ENCODE measurements around the gene DYNLT4. TPM values are rescaled to one million over a fixed set of nuclear protein-coding genes. Genes with fewer than 3 reads are reported as not detected.

DYNLT4 gene
- total and polyA plus RNA-seq, 2 of the 8 experiments (the other 6 are each of a cell fraction or from before 2014, with no cell fraction given): 0.29 TPM; not detected in 1

DNA sequence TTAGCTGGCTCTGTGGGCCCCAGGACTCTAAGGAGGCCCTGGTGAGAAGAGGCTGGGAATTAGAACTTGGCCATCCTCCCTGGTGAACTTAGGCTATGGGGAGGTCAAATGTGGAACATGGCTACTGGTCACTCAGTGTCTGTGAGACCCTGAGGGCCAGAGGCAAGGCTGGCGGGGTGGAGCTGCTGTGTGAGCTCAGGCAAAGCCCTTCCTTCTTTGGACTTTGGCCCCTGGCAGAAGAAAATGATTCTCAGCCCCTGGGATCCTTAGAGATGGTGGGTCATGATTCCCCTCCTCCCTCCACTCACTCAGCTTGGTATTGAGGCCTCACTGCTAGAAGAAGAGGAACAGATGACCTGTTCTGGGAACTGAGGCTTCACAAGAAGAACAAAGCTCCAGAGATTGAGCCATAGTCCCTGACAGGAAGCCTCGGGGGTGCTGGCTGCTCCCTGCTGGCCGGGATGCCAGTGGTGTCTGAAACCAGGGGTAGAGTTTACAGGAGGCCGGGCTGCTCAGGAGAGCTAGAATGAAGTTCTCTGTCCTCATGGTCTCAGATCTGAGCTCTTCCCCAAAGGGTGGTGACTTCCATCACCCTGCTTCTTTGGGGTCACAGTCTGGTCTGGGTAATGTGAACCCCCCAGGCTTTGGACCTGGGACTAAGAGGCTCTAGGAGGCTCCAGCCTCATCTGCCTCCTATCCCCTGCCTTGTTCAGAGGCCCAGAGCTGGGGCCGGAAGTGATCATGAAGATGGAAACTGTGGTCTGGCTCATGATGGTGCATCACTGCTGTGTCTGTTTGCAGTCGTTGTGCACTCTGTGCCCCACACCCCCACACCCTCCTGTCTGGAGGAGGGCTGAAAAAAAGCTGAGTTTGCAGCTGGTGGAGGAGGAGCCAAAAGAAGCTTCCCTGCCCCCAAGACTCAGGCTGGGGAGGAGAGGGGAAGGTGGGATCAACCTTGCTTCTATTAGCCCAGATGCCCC lies 2.1 kb upstream of the DYNLT4 start:
- Histone ChIP-seq H3K23ac (ENCODE audit: insufficient read length) (no peak overlapping the region), H2BK20ac (ENCODE audit: low read length) (peak overlapping the region; percentile 92), H3K79me1 (ENCODE audit: low read depth, low read length) (no peaks in the 10 kb centered on the region), H2AFZ (ENCODE audit: low read length) (no peak overlapping the region), H3K18ac (ENCODE audit: extremely low read depth, low read length) (peak overlapping the region; percentile 88), H3K4ac (replicated peaks; ENCODE audit: insufficient read length, low read depth, low read length) (no peak overlapping the region), H3K23me2 (ENCODE audit: low read depth, low read length) (peaks cover 6% of the 10 kb centered on the region; the same call in 1 of the 2 replicates), H3K56ac (replicated peaks; ENCODE audit: insufficient read length, low read depth, low read length) (no peak overlapping the region), H4K8ac (ENCODE audit: extremely low read depth, insufficient read depth, low read length) (no peak overlapping the region), H4K20me1 (replicated peaks in 1 of 2; ENCODE audit: control insufficient read depth in 1 of 2, insufficient read depth in 2 of 2, low read length in 2 of 2) (no peaks in the 10 kb centered on the region), H4K91ac (replicated peaks; ENCODE audit: insufficient read length, low read length) (peak overlapping the region; percentile 94), H3K36me3 (ENCODE audit: control insufficient read depth in 2 of 4, insufficient read depth in 4 of 4, low read length in 3 of 4) (peaks cover 0 to 9% (median under 1%) of the 10 kb centered on the region in 4 experiments; a peak in 4 of 8 replicates), H2BK120ac (replicated peaks; ENCODE audit: low read depth, low read length) (no peak overlapping the region), H2BK15ac (ENCODE audit: low read length) (peak overlapping the region; percentile 90; the same call in 1 of the 2 replicates), H3K9me3 (ENCODE audit: insufficient read depth in 2 of 2, low read depth in 1 of 2, low read length in 1 of 2) (no peaks in the 10 kb centered on the region), H3K79me2 (ENCODE audit: control insufficient read depth in 1 of 2, insufficient read depth in 2 of 2, low read length in 2 of 2) (no peaks in the 10 kb centered on the region), H3K4me2 (ENCODE audit: insufficient read depth in 1 of 2, low read depth in 2 of 2, low read length in 2 of 2) (peak overlapping the region; percentile 56 to 58; a peak in 3 of 4 replicates), H3K27me3 (replicated peaks in 1 of 4; ENCODE audit: control insufficient read depth in 3 of 4, extremely low read depth in 1 of 4, insufficient read depth in 3 of 4, low read length in 3 of 4) (peaks cover 0 to 8% (median 1%) of the 10 kb centered on the region in 4 experiments; a peak in 4 of 7 replicates), H3K4me3 (ENCODE audit: extremely low read depth in 1 of 4, insufficient read depth in 2 of 4, low read depth in 3 of 4, low read length in 4 of 4) (no peak overlapping the region), H3K9ac (replicated peaks in 1 of 4; ENCODE audit: extremely low read depth in 1 of 4, low read depth in 3 of 4, low read length in 3 of 4) (0 out of 7 replicates have a peak overlapping the region, but pooled peaks of 1 of the 4 experiments have one; percentile 6), H2BK5ac (ENCODE audit: low read depth, low read length) (peak overlapping the region; percentile 88), H3K14ac (ENCODE audit: insufficient read length) (no peak overlapping the region), H2AK5ac (ENCODE audit: low read depth, low read length) (peak overlapping the region; percentile 96; the same call in 1 of the 2 replicates), H3K4me1 (replicated peaks in 1 of 4; ENCODE audit: control insufficient read depth in 3 of 4, insufficient read depth in 4 of 4, low read length in 3 of 4) (peaks cover 10 to 44% (median 34%) of the 10 kb centered on the region in 4 experiments), H4K5ac (ENCODE audit: insufficient read length, low read depth, low read length) (no peak overlapping the region), H2BK12ac (ENCODE audit: low read depth, low read length) (peak overlapping the region; percentile 99), H3K27ac (ENCODE audit: low read depth, low read length) (peak overlapping the region; percentile 58; the same call in 1 of the 2 replicates)
- WGBS, 2 experiments (ENCODE audit: extremely low coverage in 1 of 2, insufficient coverage in 1 of 2, insufficient read length in 1 of 2, insufficient replicate concordance in 2 of 2, low coverage in 1 of 2, low lambda C conversion rate in 2 of 2, missing lambda C conversion rate in 1 of 2): 95% methylated on average over 6 of the region's 6 CpGs; no CpG with 5 or more reads in 1 of the 2 experiments
- POLR2A ChIA-PET (ENCODE audit: partially characterized antibody): interaction anchor here (0.8 to 19.2 kb wide), 17 partner anchors 9 to 712 kb away, joined by 3 to 547 read pairs (median 8); partner anchors contain the start of genes BEST4, PLK3, PTCH2 and RPS8
- FAIRE-seq: no peak
- DNase-seq (ENCODE audit: low read depth in 1 of 2, low spot score in 2 of 2): no peak
- CTCF ChIA-PET (ENCODE audit: partially characterized antibody): interaction anchor here (0.7 to 5.4 kb wide), 16 partner anchors 10 to 101 kb away, joined by 3 to 37 read pairs (median 6); partner anchors contain the start of genes PLK3 and RNU5D-1
- no peak for TF ChIP-seq ATF2 (IDR thresholded peaks at IDR 0.05; ENCODE audit: low read length)
- no peak for TF ChIP-seq TAF1 (IDR thresholded peaks at IDR 0.05; ENCODE audit: low read depth, low read length)
- no peak for TF ChIP-seq RXRA (IDR thresholded peaks at IDR 0.05; ENCODE audit: insufficient read depth, low read depth, low read length)
- no peak for TF ChIP-seq ZNF274 (IDR thresholded peaks at IDR 0.05; ENCODE audit: borderline replicate concordance, extremely low read depth, low read length)
- TF ChIP-seq SIX5 (IDR thresholded peaks at IDR 0.05; ENCODE audit: low read depth, low read length): no peak
- no peak for TF ChIP-seq ASH2L (IDR thresholded peaks at IDR 0.05; ENCODE audit: low read length)
- TF ChIP-seq KDM5A (IDR thresholded peaks at IDR 0.05; ENCODE audit: low read length): no peak
- no peak for TF ChIP-seq ATF3 (IDR thresholded peaks at IDR 0.05; ENCODE audit: insufficient read depth, low read depth, low read length)
